Retina (tissue), 1 donor: ENCODE results near the gene LIMCH1.
"Not testable (repeated sequence)": the region's sequence is repeated elsewhere in the genome, so short reads cannot be mapped to it uniquely, and the experiment has no call there.

Source experiments
- DNase-seq: peaks from one replicate; pipeline ENCODE4 v3.0.0-alpha.2; 2016

Gene LIMCH1, protein sequence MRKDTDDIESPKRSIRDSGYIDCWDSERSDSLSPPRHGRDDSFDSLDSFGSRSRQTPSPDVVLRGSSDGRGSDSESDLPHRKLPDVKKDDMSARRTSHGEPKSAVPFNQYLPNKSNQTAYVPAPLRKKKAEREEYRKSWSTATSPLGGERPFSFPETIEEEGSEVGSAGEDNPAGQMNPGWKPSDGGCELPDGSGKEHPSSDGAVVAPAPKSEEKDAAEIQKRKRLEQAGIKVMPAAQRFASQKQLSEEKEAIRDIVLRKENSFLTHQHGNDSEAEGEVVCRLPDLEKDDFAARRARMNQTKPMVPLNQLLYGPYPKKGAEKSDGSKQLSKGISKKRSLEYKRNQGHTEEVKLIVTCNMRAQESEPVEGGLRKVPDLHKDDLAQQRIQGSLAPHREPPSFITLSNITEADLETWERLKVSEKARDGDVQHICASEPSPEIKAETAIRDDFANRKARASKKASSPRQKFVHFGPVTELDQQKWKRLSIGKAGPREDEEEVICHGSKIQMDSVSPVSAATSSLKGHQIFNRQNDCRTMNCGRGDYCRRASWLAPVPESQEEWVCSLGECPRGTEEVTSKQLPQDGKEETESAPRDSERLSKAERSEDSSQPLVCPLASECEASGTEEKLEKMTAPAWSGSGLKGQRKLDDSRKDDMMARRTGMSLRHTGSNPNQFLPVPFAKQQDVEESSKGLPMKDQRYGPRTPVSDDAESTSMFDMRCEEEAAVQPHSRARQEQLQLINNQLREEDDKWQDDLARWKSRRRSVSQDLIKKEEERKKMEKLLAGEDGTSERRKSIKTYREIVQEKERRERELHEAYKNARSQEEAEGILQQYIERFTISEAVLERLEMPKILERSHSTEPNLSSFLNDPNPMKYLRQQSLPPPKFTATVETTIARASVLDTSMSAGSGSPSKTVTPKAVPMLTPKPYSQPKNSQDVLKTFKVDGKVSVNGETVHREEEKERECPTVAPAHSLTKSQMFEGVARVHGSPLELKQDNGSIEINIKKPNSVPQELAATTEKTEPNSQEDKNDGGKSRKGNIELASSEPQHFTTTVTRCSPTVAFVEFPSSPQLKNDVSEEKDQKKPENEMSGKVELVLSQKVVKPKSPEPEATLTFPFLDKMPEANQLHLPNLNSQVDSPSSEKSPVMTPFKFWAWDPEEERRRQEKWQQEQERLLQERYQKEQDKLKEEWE (N-terminal part only)

DNA sequence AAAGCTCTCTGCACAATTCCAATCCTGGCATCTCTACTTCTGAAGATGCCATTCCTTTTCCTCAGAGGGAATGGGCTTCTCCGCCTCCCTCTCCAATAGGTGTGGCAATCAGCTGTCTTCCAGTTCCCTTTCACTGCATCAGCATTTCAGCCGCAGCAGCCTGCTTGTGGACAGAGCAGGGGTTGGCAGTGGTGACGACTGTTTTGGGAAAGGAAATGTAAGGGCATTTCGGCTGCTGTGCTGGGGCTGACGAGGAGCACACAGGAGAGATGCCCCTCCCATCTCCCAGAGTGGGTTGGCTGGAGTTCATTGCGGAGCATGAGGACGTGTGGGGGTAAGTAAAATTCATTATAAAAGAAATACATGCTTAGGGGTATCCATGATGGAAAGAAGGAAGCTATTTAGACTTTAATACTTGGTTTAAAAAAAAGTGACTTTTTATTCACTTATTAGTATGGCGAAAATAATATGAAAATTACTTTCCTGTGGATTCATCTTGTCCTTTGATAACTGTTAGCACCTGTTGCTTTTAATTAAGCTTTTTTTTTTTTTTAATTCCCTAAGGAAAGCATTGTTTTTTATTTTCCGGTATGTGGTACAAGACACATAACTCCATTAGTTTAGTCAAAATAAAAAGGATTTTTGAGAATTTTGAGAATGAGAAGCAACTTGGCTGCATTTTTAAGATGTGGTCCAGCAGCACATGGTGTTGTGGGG is at the start of gene LIMCH1:
Gene LIMCH1 (plus strand): TSS at position 141 of the 717 bp plus-strand sequence. CDS start 67,839 bp downstream, outside the sequence.
- no peak for DNase-seq

DNA sequence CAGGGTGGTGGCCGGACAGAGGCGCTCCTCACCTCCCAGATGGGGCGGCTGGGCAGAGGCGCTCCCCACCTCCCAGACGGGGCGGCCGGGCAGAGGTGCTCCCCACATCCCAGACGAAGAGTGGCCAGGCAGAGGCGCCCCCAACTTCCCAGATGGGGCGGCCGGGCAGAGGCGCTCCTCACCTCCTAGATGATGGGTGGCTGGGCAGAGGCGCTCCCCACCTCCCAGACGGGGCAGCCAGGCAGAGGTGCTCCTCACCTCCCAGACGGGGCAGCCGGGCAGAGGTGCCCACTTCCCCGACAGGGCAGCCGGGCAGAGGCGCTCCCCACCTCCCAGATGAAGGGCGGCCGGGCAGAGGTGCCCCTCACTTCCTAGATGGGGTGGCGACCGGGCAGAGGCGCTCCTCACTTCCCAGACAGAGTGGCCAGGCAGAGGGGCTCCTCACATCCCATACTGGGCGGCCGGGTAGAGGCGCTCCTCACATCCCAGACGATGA is 46.8 kb upstream of the LIMCH1 start:
- DNase-seq: not testable (repeated sequence)

DNA sequence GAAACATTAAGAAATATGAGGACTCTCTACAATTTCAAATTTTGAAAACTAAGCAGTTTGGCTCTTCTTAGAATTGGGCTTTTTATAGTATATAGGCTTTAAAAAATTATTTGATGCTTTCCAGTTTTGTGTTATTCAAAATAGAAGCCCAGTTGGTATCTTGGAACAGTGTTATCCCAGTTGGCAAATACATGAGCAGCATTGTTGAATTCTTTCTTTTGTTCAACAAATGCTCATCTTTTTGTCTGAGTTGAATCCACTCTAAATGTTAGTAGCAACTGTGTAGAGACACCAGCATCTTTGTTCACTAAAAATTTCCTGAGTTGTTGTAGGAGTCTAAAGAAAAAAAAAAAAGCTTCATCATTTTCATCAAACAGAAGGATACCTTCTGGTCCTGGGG is 41.0 kb upstream of the LIMCH1 start:
- no peak for DNase-seq

DNA sequence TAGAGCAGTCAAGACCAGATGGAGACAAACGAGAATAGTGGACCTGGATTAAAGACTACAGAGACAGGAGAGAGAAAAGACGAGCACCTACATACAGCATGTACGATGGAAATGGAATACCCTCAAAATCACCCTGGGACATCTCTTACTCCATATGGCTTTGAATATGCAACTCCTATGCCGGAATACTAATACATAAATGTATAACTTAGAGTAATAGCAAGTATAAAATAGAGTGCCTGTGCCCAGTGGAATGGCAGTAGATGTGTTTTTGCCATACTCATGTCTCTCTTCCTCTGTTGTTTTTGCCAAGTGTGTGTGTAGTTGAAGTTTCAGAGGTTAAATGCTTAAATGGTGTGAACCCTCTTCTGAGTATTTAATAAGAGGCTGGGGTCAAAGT is 39.8 kb upstream of the LIMCH1 start:
- no peak for DNase-seq

DNA sequence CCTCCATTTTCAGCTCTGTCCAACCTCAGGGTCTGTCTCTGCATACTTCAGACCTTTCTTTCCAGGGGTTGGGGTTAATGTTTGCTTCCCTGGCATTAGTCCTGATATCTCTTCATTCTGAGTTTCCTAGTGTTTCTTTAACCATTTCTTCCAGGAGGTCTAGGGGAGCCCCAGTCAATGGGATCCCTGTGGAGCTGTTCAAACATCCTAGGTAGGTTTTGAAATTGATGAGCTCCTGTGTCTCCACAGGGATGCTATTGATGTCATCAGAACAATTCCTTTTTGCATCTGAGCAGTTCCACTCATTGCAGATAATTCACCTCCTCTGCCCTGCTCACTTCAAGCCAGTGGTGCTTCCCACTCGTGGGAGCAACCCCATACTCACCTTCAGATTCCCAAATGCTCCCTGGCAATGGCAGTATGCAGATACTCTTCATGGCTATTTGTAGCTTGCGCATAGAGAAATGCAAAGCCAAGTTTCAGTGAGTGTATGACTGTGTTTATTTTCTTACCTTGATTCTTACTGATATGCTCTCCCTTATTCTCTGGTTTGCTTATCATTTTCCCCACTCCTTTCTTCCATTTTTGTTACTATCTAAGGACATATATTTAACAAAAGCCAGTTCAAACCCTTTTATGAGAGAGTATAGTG is 33.7 kb upstream of the LIMCH1 start:
- no peak for DNase-seq

DNA sequence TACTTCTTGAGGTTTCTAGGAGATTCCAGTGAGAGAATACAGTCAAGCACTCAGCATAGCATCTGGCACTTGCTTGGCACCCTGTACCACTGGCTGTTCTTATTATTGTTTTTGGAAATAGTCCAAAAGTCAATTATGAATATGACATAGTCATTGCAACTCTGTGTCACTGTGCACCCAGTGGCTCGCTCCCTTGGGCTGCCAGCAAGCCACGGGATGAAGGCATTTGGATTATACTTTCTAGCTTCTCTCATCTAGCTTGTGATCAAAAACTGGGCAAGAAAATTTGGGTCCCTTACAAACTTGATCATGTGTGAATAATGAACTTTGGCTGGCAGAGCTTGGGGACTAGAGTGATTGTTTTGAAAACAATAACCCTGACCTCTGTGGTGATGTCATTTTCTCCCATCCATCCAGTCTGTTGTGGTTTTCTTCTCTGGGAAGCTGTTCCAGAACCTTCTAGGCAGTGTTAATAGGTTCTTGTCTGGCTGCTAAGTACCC is 32.7 kb upstream of the LIMCH1 start:
- peak; percentile 39 for DNase-seq

DNA sequence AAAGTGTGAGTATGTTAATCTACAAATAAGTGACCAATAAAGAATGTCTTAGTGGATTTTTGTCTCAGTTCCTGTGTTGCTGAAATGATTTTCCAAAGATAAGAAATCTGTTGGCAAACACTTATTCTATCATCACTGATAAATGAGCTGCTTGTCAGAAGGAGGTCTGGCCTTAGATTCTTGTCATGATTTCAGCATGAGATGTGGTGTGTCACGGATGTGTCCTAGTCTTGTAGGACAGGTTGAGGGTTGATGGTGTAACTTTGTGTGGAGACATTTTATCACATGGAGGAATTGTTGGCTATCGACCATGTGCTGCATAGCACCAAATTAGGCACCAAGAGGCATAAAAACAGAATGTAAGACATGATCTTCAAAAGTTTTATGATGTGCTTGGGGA is 31.8 kb upstream of the LIMCH1 start:
- no peak for DNase-seq

DNA sequence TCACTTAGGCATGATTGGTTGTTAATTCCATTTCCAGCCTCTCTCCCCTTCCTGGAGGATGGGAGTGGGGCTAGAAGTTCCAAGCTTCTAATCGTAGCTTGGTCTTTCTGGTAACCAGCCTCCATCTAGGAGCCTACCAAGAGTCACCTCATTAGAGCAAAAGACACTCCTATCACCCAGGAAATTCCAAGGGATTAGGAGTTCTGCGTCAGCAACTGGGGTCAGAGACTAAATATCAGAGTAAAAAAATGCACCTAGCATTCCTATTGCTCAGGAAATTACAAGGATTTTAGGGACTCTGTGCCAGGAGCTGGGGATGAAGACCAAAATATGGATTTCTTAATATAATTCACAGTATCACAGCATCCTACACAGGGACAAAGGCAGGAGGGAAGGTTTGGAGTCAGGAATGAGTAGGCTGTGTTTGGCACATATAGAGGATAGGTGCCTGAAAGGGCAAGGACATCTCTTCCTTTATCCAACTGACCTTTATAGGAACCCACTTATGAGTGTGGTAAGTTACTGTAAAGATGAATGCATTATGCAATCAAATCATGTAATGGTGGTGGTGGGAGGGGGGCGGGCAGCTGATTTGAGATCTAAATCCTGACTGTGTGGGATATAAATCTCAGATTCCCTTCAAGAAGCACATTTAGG is 30.5 kb upstream of the LIMCH1 start:
- DNase-seq: no peak

DNA sequence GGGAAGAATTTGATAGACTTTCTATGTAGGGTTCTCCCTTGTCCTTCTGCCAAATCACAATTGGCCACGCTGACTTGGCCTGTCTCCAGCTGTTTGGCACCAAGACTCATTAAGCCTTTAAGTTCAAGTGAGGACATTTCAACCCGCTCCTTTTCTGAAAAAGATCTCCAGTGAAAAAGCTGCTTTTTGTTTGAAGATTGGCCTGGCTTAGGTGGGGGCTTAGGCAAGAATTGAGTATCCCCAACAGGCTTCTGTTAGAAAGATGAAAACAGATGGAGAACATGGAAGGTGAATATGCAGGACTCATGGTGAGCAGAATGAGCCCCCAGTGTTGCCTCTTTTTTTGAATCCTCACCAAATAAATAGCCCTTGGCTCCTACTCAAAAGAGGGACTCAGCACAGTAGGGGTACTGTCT is 28.5 kb upstream of the LIMCH1 start:
- no peak for DNase-seq

DNA sequence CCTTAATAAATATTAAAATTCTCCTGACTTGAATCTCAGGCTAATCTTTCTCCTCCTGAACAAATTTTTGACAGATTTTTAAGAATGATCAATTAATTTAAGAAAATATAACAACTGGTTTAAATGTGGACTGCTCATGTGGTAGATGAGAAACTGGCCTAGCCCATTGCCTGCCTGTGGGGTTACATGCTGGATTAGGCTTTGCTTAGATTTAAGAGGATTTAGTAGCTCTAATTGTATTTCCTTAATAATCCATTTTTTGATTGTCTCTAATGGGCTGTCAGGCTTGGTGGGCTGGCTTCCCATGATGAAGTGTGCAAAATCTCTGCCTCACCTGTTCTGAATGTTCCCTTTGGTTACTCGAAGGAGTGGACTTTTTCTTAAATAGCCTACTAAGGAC is 27.8 kb upstream of the LIMCH1 start:
- DNase-seq: no peak

DNA sequence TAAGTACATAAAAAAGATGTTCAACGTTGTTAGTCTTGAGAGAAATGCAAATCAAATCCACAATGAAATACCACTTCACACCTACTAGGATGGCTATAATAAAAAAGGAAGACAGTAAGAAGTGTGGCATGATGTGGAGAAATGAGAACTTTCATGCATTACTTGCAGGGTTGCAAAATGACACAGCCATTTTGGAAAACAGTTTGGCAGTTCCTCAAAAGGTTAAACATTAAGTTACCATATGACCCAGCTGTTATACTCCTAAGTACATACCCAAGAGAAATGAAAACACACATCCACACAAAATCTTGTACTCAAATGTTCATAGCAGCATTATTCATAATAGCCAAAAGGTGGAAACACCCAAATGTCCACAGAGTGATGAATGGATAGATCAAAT is 25.8 kb upstream of the LIMCH1 start:
- DNase-seq: no peak

DNA sequence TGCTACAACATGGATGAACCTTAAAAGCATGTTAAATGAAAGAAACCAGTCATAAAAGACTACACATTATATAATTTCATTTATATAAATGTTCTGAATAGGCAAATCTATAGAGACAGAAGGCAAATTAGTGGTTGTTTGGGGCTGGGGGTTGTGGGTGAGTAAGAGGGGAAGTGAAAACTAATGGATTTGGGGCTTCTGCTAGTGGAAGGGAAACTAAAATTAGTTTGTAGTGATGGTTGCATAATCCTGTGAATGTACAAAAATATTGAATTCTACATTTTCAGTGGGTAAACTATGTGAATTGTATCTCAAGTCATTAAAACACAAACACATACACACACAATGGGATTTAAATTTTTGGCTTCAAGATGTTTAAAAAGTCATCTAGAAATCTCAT is 25.4 kb upstream of the LIMCH1 start:
- no peak for DNase-seq

DNA sequence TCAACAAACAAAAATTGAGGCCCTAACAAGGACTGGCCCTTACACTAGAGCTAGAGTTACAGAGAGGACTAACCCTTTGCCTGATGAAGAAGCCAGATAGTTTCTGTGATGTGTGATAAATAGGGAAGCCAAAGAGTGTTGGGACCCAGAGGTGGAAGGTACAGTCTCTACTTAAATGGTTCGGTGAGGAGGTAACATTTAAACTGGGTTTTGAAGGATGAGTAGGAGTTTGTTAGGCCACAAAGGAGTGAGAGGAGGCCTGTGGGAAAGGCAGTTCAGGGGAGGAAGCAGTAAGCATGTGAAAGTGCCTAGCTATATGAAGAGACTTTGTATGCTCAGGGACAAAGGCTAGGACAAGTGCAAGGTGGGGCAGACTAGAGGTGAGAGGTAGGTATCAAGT is 23.8 kb upstream of the LIMCH1 start:
- no peak for DNase-seq

DNA sequence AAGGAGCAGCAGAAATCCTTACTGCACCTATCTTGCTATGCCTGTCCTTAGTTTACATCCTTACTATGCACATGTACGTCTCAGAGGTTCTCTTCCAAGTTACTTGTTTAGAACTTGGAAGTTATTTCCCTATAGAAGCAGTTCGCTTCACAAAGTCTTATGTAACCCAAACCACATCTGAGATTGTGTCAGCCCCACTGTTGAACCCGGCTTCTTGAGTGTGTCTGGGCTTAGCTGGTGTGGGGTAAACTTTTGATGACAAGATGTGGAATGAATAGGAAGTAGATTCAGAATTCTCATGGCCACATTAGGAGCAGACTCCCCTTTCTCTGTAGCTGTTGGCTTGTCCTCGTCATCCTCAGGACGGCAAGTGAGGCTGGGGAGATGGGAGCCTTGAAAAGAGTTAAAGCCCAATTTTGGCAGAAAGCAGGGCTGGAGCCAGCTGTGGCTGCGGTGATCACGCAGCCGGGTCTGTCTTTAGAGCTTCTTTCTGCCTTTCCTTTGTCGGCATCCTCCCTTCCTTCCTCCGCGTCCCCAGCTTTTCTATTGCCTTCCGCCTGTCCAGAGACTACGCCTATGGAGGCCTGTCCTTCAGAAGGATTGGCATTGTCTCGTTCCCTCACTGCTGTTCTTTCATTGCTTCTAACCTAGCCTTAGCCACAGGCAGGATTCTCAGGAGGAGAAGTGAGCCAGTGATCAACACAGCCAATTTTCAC is 23.0 kb upstream of the LIMCH1 start:
- no peak for DNase-seq

DNA sequence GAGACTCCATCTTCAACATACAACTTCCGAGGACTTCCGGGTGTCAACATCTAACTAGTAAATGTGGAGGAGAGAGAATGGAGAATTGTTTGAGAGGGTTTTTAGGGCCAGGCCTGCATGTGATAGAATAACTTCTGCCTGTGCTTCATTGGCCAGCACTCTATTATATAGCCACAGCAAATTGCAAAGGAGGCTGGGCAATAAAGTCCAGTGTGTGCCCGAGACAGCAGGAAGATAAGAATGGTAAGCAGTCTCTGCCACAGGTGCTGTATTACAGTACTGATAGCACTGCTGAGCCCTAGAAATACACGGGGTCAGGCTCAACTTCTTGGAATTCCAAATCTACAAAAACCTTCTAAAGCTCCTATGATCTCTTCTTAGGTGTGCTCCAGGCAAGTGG is 20.8 kb upstream of the LIMCH1 start:
- DNase-seq: no peak

DNA sequence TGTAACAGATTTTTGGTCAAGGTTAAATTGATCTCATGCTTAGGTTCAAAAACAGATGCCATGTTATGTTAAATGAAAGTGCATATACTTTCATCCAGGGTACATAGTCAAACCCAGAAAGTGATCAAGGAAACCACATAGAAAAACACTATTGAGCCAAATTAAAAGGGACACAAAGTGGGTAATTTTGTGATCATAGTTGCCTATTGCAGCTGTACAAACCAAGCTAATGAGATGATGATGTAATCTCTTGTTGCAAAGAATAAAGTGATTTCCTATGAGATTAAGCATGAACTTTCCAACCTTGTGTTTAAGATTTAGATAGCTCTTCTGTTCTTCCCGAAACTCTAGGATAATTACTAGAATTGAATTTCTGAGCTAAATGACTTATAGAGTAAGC is 20.2 kb upstream of the LIMCH1 start:
- DNase-seq: no peak

DNA sequence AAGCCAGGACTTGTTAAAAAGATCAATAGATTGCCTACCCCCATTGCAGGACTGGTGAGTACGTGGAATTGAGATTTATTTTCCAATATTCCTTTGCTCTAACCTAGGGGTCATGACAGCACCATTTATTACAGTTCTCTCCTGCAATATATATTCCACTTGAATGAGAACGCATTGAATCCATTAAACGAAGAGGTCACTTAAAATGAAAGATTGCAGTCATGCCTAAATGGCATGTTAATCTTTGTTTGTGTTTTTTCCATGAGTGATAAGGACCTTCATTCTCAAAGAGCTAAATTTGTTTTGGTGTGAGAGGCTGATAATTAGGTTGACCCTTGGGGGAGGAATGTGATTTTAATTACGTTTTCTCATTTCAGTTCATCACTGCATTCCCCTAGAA is 13.5 kb upstream of the LIMCH1 start:
- DNase-seq: peak; percentile 38

DNA sequence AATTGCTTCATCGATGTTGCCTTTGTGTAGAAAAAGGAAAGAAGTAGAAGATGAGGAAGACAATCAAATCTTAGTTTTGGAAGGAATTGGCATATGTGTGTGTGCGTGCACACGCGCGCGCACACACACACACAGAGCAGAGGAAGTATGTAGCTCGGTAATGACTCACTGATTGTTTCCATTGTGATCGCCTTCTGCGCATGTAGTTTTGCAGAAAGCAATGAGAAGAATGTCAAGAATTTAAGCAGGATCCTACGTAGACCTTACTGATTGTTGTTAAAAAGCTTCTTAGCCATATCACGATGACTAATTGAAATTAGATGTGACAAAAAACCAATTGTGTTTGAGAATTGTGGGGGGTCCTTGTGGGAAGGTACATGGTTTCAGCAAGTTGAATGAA is 12.8 kb upstream of the LIMCH1 start:
- peak; percentile 61 for DNase-seq

DNA sequence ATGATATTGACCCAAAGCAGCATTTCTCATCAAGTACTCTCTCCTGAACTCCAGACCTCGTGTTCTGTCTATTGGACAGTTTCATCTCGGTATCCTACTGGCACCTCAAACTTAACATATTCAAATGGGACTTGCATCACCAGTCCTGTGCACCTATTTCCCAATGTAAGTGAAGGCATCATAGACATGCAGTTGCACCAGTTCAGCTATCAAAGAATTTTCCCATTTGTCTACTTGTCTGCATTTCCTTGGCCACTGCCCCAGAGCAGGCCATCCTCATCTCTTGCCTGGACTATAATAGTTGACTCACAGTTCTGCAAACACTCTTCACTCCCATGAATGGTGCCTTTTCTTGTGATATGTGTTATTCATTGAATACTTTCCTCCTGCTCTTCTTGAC is 11.3 kb upstream of the LIMCH1 start:
- no peak for DNase-seq

DNA sequence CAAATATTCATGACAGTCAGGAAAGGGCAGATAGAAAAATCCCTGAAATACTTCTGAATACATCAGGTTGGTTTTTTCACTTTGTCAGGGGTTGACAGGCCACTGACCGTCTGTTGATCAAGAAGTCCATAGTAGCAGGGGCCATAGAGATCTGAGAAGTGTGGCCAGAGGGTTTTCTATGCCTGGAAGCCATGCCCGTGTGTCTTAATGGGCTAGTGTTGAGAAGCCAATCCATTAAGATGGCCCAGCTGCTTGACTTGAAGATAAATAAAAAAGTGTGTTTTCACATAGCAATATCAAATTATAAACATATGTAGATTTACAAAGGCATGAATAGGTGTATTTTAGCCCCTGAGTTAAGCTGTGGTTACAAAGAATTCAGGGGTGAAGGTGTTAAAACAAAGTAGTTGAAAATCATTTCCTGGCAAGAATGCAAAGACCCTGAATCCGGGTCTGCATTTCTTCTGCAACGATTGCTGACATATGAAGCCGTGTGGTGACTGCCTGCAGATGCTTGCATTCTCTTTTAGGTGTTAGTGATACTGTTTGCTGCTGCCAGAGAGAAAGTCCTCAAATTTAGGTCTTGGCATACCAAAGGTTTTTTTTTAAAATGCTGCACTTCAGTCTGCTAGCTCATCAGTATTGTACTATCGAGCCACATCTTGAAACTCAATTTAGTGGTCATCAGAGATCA is 9.3 kb upstream of the LIMCH1 start:
- no peak for DNase-seq
